Parathyroid adenoma (tissue), 2 donors: ENCODE measurements around the gene ALK.

Experiments used
- H2AFZ ChIP-seq: fragments of 300-600 bp; sonication (generic); one replicate; pipeline ENCODE4 v1.7.0; 2017; ENCODE audit warnings: antibody characterized with exemption, mild to moderate bottlenecking
- H3K27ac ChIP-seq: fragments of 300-600 bp; sonication (generic); one replicate; pipeline ENCODE4 v1.7.0; 2017
- H3K27me3 ChIP-seq: fragments of 300-600 bp; sonication (generic); one replicate; pipeline ENCODE4 v1.7.0; 2017; ENCODE audit warnings: low read length; ENCODE audit not compliant: control insufficient read depth, insufficient read depth
- H3K36me3 ChIP-seq: fragments of 300-600 bp; sonication (generic); one replicate; pipeline ENCODE4 v1.7.0; 2017; ENCODE audit warnings: low read length; ENCODE audit not compliant: control insufficient read depth, insufficient read depth
- H3K4me1 ChIP-seq: fragments of 300-600 bp; sonication (generic); one replicate; pipeline ENCODE4 v1.7.0; 2017; ENCODE audit warnings: control low read depth
- H3K4me2 ChIP-seq: fragments of 300-600 bp; sonication (generic); one replicate; pipeline ENCODE4 v1.7.0; 2017; ENCODE audit warnings: low read length
- H3K4me3 ChIP-seq: fragments of 300-600 bp; sonication (generic); one replicate; pipeline ENCODE4 v1.7.0; 2017; ENCODE audit warnings: low read depth, low read length
- H3K79me2 ChIP-seq: fragments of 300-600 bp; sonication (generic); one replicate; pipeline ENCODE4 v1.7.0; 2017; ENCODE audit warnings: control low read depth
- H3K9ac ChIP-seq: fragments of 300-600 bp; sonication (generic); one replicate; pipeline ENCODE4 v1.7.0; 2017; ENCODE audit warnings: mild to moderate bottlenecking
- H3K9me3 ChIP-seq: fragments of 300-600 bp; sonication (generic); one replicate; pipeline ENCODE4 v1.7.0; 2017; ENCODE audit warnings: low read length; ENCODE audit not compliant: control insufficient read depth
- TF ChIP-seq, protein P1 (sequence below): fragments of 300-600 bp; sonication (generic); IDR thresholded peaks from one replicate; pipeline ENCODE4 v1.7.0; 2017; ENCODE audit warnings: antibody characterized with exemption, mild to moderate bottlenecking
- donor health status: primary hyperparathyroidism.

Gene ALK

DNA sequence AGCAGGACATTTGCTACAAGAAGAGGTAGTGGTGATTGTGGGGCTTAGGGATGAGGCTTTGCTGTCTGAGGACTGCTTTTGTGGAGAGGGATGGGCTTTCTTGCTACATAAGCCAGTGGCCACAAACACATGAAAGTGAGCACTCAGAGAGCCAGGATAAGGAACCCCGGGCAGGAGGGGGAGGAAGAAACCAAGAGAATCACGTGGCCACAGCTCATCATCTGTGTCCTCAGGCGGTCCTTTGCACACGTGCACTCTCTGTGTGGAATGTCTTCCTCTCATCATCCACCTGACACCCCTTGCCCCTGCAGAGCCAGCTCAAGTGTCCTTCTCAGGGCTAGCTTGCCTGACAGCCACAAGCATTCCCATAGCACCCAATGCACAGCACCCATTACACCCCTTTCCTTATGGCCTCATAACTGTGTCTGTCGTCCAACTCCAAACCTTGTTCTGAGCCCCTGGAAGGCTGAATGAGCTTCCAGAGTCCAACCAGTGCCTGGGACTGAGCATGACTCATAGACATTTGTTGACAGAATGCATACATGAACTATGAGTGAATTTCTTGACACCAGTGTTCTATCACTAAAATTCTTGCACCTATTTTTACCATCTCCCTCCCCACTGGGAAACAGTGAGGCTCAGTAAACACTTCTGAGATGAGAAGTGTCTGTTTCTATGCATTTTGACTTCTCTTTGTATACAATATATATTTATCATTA is 398.3 kb downstream of the ALK start:
- Histone ChIP-seq H3K4me2 (no peak overlapping the region), H3K9me3 (no peaks in the 10 kb centered on the region), H3K36me3 (no peaks in the 10 kb centered on the region), H3K4me3 (no peak overlapping the region), H2AFZ (no peak overlapping the region), H3K9ac (no peak overlapping the region), H3K79me2 (no peaks in the 10 kb centered on the region), H3K27me3 (no peaks in the 10 kb centered on the region), H3K27ac (no peak overlapping the region), H3K4me1 (peaks cover 11% of the 10 kb centered on the region)
- TF ChIP-seq, protein P1, sequence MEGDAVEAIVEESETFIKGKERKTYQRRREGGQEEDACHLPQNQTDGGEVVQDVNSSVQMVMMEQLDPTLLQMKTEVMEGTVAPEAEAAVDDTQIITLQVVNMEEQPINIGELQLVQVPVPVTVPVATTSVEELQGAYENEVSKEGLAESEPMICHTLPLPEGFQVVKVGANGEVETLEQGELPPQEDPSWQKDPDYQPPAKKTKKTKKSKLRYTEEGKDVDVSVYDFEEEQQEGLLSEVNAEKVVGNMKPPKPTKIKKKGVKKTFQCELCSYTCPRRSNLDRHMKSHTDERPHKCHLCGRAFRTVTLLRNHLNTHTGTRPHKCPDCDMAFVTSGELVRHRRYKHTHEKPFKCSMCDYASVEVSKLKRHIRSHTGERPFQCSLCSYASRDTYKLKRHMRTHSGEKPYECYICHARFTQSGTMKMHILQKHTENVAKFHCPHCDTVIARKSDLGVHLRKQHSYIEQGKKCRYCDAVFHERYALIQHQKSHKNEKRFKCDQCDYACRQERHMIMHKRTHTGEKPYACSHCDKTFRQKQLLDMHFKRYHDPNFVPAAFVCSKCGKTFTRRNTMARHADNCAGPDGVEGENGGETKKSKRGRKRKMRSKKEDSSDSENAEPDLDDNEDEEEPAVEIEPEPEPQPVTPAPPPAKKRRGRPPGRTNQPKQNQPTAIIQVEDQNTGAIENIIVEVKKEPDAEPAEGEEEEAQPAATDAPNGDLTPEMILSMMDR: no peak

DNA sequence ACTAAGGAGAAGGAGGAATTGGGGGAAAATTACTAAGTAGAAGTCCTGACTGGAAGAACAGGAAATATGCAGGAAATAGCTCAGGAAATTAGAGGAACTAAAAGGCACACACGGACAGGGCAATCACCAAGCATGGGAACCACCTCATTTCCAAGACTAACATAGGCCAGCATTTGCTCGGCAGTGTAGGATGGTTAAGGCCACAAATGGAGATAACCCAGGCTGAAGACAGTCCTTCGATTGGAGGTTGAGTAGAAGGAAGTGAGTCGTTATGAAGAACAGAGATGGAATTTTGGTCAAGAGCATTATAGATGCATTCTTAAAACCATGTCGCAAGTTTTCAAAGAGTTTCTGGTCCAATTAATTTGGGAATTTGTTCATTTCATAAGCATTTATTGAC is 401.4 kb downstream of the ALK start:
- no peak overlapping the region for H2AFZ ChIP-seq
- H3K79me2 ChIP-seq: no peaks in the 10 kb centered on the region
- H3K27me3 ChIP-seq: no peaks in the 10 kb centered on the region
- no peaks in the 10 kb centered on the region for H3K9me3 ChIP-seq
- no peak overlapping the region for H3K27ac ChIP-seq
- TF ChIP-seq, protein P1: no peak
- H3K9ac ChIP-seq: no peak overlapping the region
- no peaks in the 10 kb centered on the region for H3K36me3 ChIP-seq
- H3K4me3 ChIP-seq: no peak overlapping the region
- no peak overlapping the region for H3K4me2 ChIP-seq
- peaks cover 11% of the 10 kb centered on the region for H3K4me1 ChIP-seq

DNA sequence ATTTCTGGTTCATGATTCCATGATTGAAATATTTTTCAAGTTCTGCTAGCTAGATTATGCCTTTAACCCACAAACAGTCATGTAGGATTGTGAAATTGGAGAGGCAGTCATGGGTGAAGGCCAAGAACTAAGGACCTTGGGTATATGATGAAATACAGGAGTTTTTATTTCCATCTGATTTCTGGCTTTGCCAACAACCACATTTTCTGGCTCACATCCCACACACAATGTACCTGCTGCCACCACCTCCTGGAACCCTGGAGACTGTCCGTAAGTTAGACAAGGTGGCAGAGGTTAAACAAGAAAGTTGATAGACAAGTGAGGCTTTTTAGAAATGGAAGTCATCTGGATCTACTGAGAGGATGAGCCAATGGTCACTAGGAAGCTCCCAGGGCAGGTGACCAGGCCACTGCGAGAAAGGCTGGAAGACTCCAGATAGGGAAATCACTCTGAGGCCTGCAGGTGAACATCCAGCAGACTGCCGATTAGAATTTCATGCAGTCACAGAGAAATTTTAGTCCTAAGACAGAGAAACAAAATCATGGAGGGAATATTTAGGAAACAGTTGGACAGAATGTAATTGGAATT is 402.0 kb downstream of the ALK start:
- TF ChIP-seq, protein P1: no peak
- H3K4me3 ChIP-seq: no peak overlapping the region
- no peaks in the 10 kb centered on the region for H3K36me3 ChIP-seq
- no peaks in the 10 kb centered on the region for H3K27me3 ChIP-seq
- H3K79me2 ChIP-seq: no peaks in the 10 kb centered on the region
- no peak overlapping the region for H3K4me2 ChIP-seq
- H2AFZ ChIP-seq: peak overlapping the region; percentile 28
- H3K9me3 ChIP-seq: no peaks in the 10 kb centered on the region
- H3K4me1 ChIP-seq: peaks cover 11% of the 10 kb centered on the region
- no peak overlapping the region for H3K27ac ChIP-seq
- H3K9ac ChIP-seq: no peak overlapping the region

DNA sequence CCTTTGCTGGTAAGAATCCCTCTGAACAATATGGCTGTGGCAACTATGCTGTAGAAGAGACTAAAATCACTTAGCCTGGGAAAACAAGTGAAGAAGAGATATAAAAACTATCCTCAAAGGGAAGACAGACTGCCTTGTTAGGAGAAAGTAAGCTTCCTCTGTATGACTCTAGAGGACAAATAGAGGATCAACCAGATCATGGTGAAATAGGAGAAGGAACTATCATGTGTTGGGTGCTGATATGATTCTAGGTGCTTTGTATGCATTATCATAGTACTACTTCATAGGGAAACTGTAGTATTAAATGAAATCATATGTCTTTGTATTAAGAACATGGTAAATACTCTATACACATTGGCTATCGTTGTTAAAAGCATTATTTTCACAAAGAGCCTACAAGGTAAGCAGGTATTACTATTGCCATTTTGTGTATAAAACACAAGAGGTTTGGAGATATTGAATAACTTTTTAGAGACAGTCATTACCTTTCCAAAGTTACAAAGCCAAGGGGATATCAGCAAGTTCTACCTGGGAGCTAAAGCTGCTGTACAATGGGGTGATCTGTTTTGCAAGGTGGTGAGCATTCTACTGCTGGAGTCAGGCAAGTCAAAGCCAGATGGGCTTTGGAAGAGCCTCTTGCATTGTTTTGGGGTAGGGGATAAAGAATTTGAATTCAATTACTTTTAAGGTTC is 402.6 kb downstream of the ALK start:
- H3K4me3 ChIP-seq: no peak overlapping the region
- no peaks in the 10 kb centered on the region for H3K9me3 ChIP-seq
- peaks cover 11% of the 10 kb centered on the region for H3K4me1 ChIP-seq
- no peak overlapping the region for H3K27ac ChIP-seq
- H3K9ac ChIP-seq: no peak overlapping the region
- H3K4me2 ChIP-seq: no peak overlapping the region
- TF ChIP-seq, protein P1: no peak
- H3K79me2 ChIP-seq: no peaks in the 10 kb centered on the region
- no peaks in the 10 kb centered on the region for H3K36me3 ChIP-seq
- no peaks in the 10 kb centered on the region for H3K27me3 ChIP-seq
- H2AFZ ChIP-seq: no peak overlapping the region
